NT2/D1 (cell line): Measurements from ENCODE around the gene IWS1.

Experiments
- SUZ12 ChIP-seq: IDR thresholded peaks from 2 replicates; pipeline ENCODE4 v1.6.1; 2011; ENCODE audit not compliant: insufficient read length, insufficient read depth; ENCODE audit errors: extremely low read depth
- YY1 ChIP-seq: IDR thresholded peaks from 2 replicates; pipeline ENCODE4 v1.6.1; 2011; ENCODE audit not compliant: insufficient read length, insufficient read depth

- TF ChIP-seq SUZ12 = no peak
- no peak for TF ChIP-seq YY1
These were observed 21.5 kb downstream of the IWS1 start for GRCh38 chr2:127504552-127505430.
